Hepatocyte (in vitro differentiated cells): ENCODE data around the gene RAB32. TPM values are rescaled to one million over a fixed set of nuclear protein-coding genes. Genes with fewer than 3 reads are reported as not detected.

Experiments used
- polyA plus RNA-seq: library from polyadenylated mRNA; unstranded; fragments of >200 nt; fragmentation: Nextera tagmentation; extraction: Ambion mirVana; gene quantifications from 2 replicates; pipeline ENCODE4 v1.2.1, GENCODE V29; 2016
- total RNA-seq: library from RNA; depleted of rRNA; stranded (reverse); fragments of >200 nt; gene quantifications from 2 replicates; pipeline ENCODE4 v1.2.3, GENCODE V29; 2014

RAB32 gene
- total and polyA plus RNA-seq, 2 experiments from 2014 or later: 100 to 121 TPM

Other genes starting within 250 kb of the RAB32 start
- gene ADGB, start 55.1 kb downstream of the RAB32 start, total RNA-seq: 0.33 TPM in 1 of 2 replicates, not detected in the other
- gene ADGB, start 55.1 kb downstream of the RAB32 start, polyA plus RNA-seq: not detected in 2 replicates